Astrocyte (in vitro differentiated cells and primary cell): ENCODE measurements around the gene STAT1. TPM values are rescaled to one million over a fixed set of nuclear protein-coding genes. Genes with fewer than 3 reads are reported as not detected.

Experiments used
- DNase-seq: peaks from one replicate; pipeline ENCODE4 v3.0.0-alpha.2; 2010; ENCODE audit warnings: low read depth
- FAIRE-seq: peaks from 2 replicates; lab custom pipeline; 2011; peaks lifted over from hg19 to GRCh38; lab: Jason Lieb, UNC
- H2AFZ ChIP-seq: 2 replicates; pipeline ENCODE4 v1.6.0; 2012; ENCODE audit warnings: low read depth, low read length, inconsistent platforms
- H3K27ac ChIP-seq: 2 replicates; pipeline ENCODE4 v1.5.1; 2011; ENCODE audit warnings: low read depth, low read length, inconsistent platforms
- H3K27me3 ChIP-seq: 2 replicates; pipeline ENCODE4 v1.6.0; 2011; ENCODE audit warnings: low read length, inconsistent platforms; ENCODE audit not compliant: insufficient read depth
- H3K36me3 ChIP-seq: 2 replicates; pipeline ENCODE4 v1.5.1; 2011; ENCODE audit warnings: low read length, inconsistent platforms; ENCODE audit not compliant: insufficient read depth
- H3K4me1 ChIP-seq: 2 replicates; pipeline ENCODE4 v1.5.1; 2011; ENCODE audit warnings: low read length, inconsistent platforms; ENCODE audit not compliant: insufficient read depth
- H3K4me2 ChIP-seq: 2 replicates; pipeline ENCODE4 v1.6.0; 2012; ENCODE audit warnings: low read length, inconsistent platforms
- H3K4me3 ChIP-seq: 2 replicates; pipeline ENCODE4 v1.5.1; 2011; ENCODE audit warnings: low read depth, mild to moderate bottlenecking, low read length, inconsistent platforms; ENCODE audit not compliant: insufficient read depth
- H3K79me2 ChIP-seq: 2 replicates; pipeline ENCODE4 v1.6.0; 2012; ENCODE audit warnings: mild to moderate bottlenecking, low read length, inconsistent platforms; ENCODE audit not compliant: insufficient read depth
- H3K9ac ChIP-seq: 2 replicates; pipeline ENCODE4 v1.6.0; 2012; ENCODE audit warnings: mild to moderate bottlenecking, low read length, inconsistent platforms
- H3K9me3 ChIP-seq: 2 replicates; pipeline ENCODE4 v1.5.1; 2012; ENCODE audit warnings: low read depth, mild to moderate bottlenecking, low read length, inconsistent platforms; ENCODE audit not compliant: insufficient read depth
- H4K20me1 ChIP-seq: 2 replicates; pipeline ENCODE4 v1.6.0; 2012; ENCODE audit warnings: low read length, inconsistent platforms; ENCODE audit not compliant: insufficient read depth
- H3K27ac Mint-ChIP-seq: one replicate; pipeline ENCODE4 v1.8.0; 2021; ENCODE audit warnings: mild to moderate bottlenecking, mixed read lengths; ENCODE audit not compliant: unreplicated experiment
- H3K27me3 Mint-ChIP-seq: one replicate; pipeline ENCODE4 v1.8.0; 2021; ENCODE audit warnings: low read depth, mixed read lengths; ENCODE audit not compliant: unreplicated experiment
- H3K36me3 Mint-ChIP-seq: one replicate; pipeline ENCODE4 v1.8.0; 2021; ENCODE audit warnings: low read depth, mixed read lengths; ENCODE audit not compliant: unreplicated experiment
- H3K4me1 Mint-ChIP-seq: one replicate; pipeline ENCODE4 v1.8.0; 2021; ENCODE audit warnings: low read depth, mixed read lengths; ENCODE audit not compliant: unreplicated experiment
- H3K4me3 Mint-ChIP-seq: one replicate; pipeline ENCODE4 v1.8.0; 2021; ENCODE audit warnings: mild to moderate bottlenecking, moderate library complexity, mixed read lengths; ENCODE audit not compliant: unreplicated experiment
- H3K9me3 Mint-ChIP-seq: one replicate; pipeline ENCODE4 v1.8.0; 2021; ENCODE audit warnings: mild to moderate bottlenecking, mixed read lengths; ENCODE audit not compliant: unreplicated experiment
- CTCF ChIP-seq: IDR thresholded peaks from 2 replicates; pipeline ENCODE4 v1.5.1; 2011; ENCODE audit warnings: low read depth, mild to moderate bottlenecking, inconsistent platforms, low read length, moderate library complexity; ENCODE audit not compliant: insufficient read depth
- EZH2 ChIP-seq: IDR thresholded peaks from 2 replicates; pipeline ENCODE4 v1.6.1; 2012; ENCODE audit warnings: mild to moderate bottlenecking, low read length, inconsistent platforms; ENCODE audit not compliant: insufficient read depth
- total RNA-seq: library from RNA; stranded (reverse); gene quantifications from 2 replicates; pipeline ENCODE4 v1.2.1, GENCODE V29; 2021

The STAT1 gene
- total RNA-seq, 1 donor from 2014 or later, result 377 TPM

DNA sequence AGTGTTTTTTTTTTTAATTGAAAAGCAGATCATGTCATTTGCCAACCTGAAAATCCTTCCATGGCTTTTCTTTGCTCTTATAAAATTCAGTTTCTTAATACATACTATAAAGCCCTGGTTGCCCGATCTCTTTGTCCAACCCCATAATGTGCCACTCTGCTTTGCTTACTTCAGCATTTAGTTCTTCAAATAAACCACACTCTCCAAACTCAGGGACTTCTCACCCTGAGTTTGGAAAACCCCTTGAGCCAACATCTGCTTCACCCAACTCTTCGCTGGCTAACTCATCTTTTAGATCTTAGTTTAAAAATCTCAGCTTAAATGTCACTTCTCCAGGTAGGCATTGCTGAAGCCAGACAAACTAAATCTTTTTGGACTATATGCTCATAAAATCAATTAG lies 1.3 kb upstream of the STAT1 start:
- H3K36me3 ChIP-seq, result no peaks in the 10 kb centered on the region
- no peak for TF ChIP-seq EZH2
- no peak for TF ChIP-seq CTCF
- DNase-seq, result no peak
- Mint-ChIP-seq H3K27me3 (no peaks in the 10 kb centered on the region), H3K36me3 (peaks cover 7% of the 10 kb centered on the region), H3K4me1 (peaks cover 11% of the 10 kb centered on the region), H3K4me3 (no peak overlapping the region), H3K27ac (no peak overlapping the region), H3K9me3 (peaks cover 1% of the 10 kb centered on the region)
- H3K4me2 ChIP-seq, result no peak overlapping the region
- no peak overlapping the region for H3K9ac ChIP-seq
- peaks cover 11% of the 10 kb centered on the region for H3K4me1 ChIP-seq
- no peak overlapping the region for H3K4me3 ChIP-seq
- H4K20me1 ChIP-seq, result peaks cover 22% of the 10 kb centered on the region
- no peak overlapping the region for H2AFZ ChIP-seq
- FAIRE-seq, result no peak
- H3K27ac ChIP-seq, result no peak overlapping the region
- H3K9me3 ChIP-seq, result no peaks in the 10 kb centered on the region
- peaks cover 33% of the 10 kb centered on the region for H3K79me2 ChIP-seq
- no peaks in the 10 kb centered on the region for H3K27me3 ChIP-seq

DNA sequence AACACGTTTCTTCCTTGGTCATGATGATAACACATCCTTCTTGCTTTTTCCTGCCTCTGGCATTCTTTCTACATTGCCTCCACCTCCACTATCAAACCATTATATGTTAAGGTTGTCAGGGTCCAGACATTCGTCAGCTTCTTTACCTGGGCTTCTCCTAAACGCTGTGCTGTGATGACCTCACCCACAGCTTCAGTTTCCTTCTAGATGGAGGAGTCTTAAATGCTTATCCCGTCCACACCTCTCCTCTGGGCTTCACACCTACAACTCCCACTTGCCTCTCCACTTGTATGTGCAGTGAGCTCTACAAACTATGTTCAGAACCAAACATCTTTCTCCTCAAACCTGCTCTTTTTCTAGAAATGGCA lies 666 bp upstream of the STAT1 start:
- no peak overlapping the region for H3K4me3 Mint-ChIP-seq
- Histone ChIP-seq H3K4me2 (peak overlapping the region; percentile 97), H3K4me3 (peak overlapping the region; percentile 100), H3K36me3 (no peaks in the 10 kb centered on the region), H3K9me3 (no peaks in the 10 kb centered on the region), H3K79me2 (peaks cover 33% of the 10 kb centered on the region), H2AFZ (peak overlapping the region; percentile 91), H3K27me3 (no peaks in the 10 kb centered on the region), H3K4me1 (peaks cover 14% of the 10 kb centered on the region), H4K20me1 (peaks cover 22% of the 10 kb centered on the region), H3K9ac (peak overlapping the region; percentile 91), H3K27ac (peak overlapping the region; percentile 79)
- FAIRE-seq, result no peak
- peaks cover 1% of the 10 kb centered on the region for H3K9me3 Mint-ChIP-seq
- TF ChIP-seq CTCF (no peak), EZH2 (no peak)
- peaks cover 12% of the 10 kb centered on the region for H3K36me3 Mint-ChIP-seq
- H3K27ac Mint-ChIP-seq, result no peak overlapping the region
- DNase-seq, result no peak
- peaks cover 16% of the 10 kb centered on the region for H3K4me1 Mint-ChIP-seq
- no peaks in the 10 kb centered on the region for H3K27me3 Mint-ChIP-seq

GRCh38 chr2:191013682-191013931 lies 364 bp downstream of the STAT1 start:
- Histone ChIP-seq H3K36me3 (peaks cover 3% of the 10 kb centered on the region), H3K9ac (peak overlapping the region; percentile 91), H3K4me3 (peak overlapping the region; percentile 100), H3K9me3 (no peaks in the 10 kb centered on the region), H3K27me3 (no peaks in the 10 kb centered on the region), H4K20me1 (peaks cover 22% of the 10 kb centered on the region), H3K79me2 (peaks cover 33% of the 10 kb centered on the region), H3K4me1 (peaks cover 14% of the 10 kb centered on the region), H2AFZ (peak overlapping the region; percentile 77), H3K4me2 (peak overlapping the region; percentile 97), H3K27ac (peak overlapping the region; percentile 68)
- H3K4me1 Mint-ChIP-seq, result peaks cover 13% of the 10 kb centered on the region
- H3K4me3 Mint-ChIP-seq, result no peak overlapping the region
- DNase-seq (no peak), FAIRE-seq (no peak)
- no peak overlapping the region for H3K27ac Mint-ChIP-seq
- no peaks in the 10 kb centered on the region for H3K27me3 Mint-ChIP-seq
- peaks cover 1% of the 10 kb centered on the region for H3K9me3 Mint-ChIP-seq
- H3K36me3 Mint-ChIP-seq, result peaks cover 14% of the 10 kb centered on the region
- TF ChIP-seq CTCF (no peak), EZH2 (no peak)
